GM10847 (cell line): Measurements from ENCODE around the gene ZNFX1.

Experiments used
- POLR2A ChIP-seq: IDR thresholded peaks from 2 replicates; pipeline ENCODE4 v1.6.1; 2011; ENCODE audit not compliant: insufficient read length; ENCODE audit errors: extremely low read depth

Gene ZNFX1

GRCh38 chr20:49278036-49278817 lies at the start of gene ZNFX1:
Gene ZNFX1 (minus strand): TSS chr20:49278057. CDS start chr20:49275839, 2,218 bp downstream.
- TF ChIP-seq POLR2A: peak; percentile 100

GRCh38 chr20:49326026-49326425 lies 48.2 kb upstream of the ZNFX1 start:
- no peak for TF ChIP-seq POLR2A

- TF ChIP-seq POLR2A: no peak
Measured at GRCh38 chr20:49324306-49324705, 46.4 kb upstream of the ZNFX1 start.

GRCh38 chr20:49323622-49324238 lies 45.9 kb upstream of the ZNFX1 start:
- no peak for TF ChIP-seq POLR2A

GRCh38 chr20:49320460-49320859 lies 42.6 kb upstream of the ZNFX1 start:
- TF ChIP-seq POLR2A: no peak

- TF ChIP-seq POLR2A: no peak
Measured at GRCh38 chr20:49319208-49319809, 41.5 kb upstream of the ZNFX1 start.

- no peak for TF ChIP-seq POLR2A
Measured at GRCh38 chr20:49318430-49319207, 40.8 kb upstream of the ZNFX1 start.

- TF ChIP-seq POLR2A: no peak
Measured at GRCh38 chr20:49318091-49318429, 40.2 kb upstream of the ZNFX1 start.

GRCh38 chr20:49316704-49317103 lies 38.8 kb upstream of the ZNFX1 start:
- TF ChIP-seq POLR2A: no peak

GRCh38 chr20:49315580-49315979 lies 37.7 kb upstream of the ZNFX1 start:
- no peak for TF ChIP-seq POLR2A

- TF ChIP-seq POLR2A: no peak
Measured at GRCh38 chr20:49313283-49313682, 35.4 kb upstream of the ZNFX1 start.

- TF ChIP-seq POLR2A: no peak
Measured at GRCh38 chr20:49312661-49313060, 34.8 kb upstream of the ZNFX1 start.

- TF ChIP-seq POLR2A: no peak
Measured at GRCh38 chr20:49310705-49311104, 32.8 kb upstream of the ZNFX1 start.

- TF ChIP-seq POLR2A: no peak
Measured at GRCh38 chr20:49308875-49309274, 31.0 kb upstream of the ZNFX1 start.

GRCh38 chr20:49306903-49307620 lies 29.2 kb upstream of the ZNFX1 start:
- no peak for TF ChIP-seq POLR2A

GRCh38 chr20:49303065-49303552 lies 25.3 kb upstream of the ZNFX1 start:
- TF ChIP-seq POLR2A: no peak
